IMR-90 (cell line): ENCODE measurements around the gene SPTB. TPM values are rescaled to one million over a fixed set of nuclear protein-coding genes. Genes with fewer than 3 reads are reported as not detected.

Experiments
- ATAC-seq: fragments of 200-7000 bp; cut with Tn5 transposase; 2 replicates; pipeline ENCODE4 v1.9.1; 2020; ENCODE audit warnings: low read depth, mild to moderate bottlenecking, moderate library complexity
- BruUV-seq: library from RNA; stranded (reverse); fragments of 400-500 nt; replicated peaks from 2 replicates; lab custom pipeline; 2021; lab: Mats Ljungman, UMichigan
- CTCF ChIA-PET: fragments of 300-600 bp; formaldehyde crosslinking; extraction: SDS; loops from one replicate; lab custom pipeline; 2021; ENCODE audit warnings: antibody characterized with exemption; lab: Yijun Ruan, JAX
- POLR2A ChIA-PET: fragments of 300-600 bp; sonication (Branson Sonifier 250); formaldehyde crosslinking; loops from one replicate; lab custom pipeline; 2022; ENCODE audit warnings: antibody characterized with exemption; ENCODE audit not compliant: unreplicated experiment; lab: Charles Lee
- DNase-seq: peaks from one replicate; pipeline ENCODE4 v3.0.0; 2013
- H2AFZ ChIP-seq: replicated peaks from 2 replicates; pipeline ENCODE3; 2013; ENCODE audit warnings: low read length, mild to moderate bottlenecking; ENCODE audit not compliant: poor library complexity
- H2AK5ac ChIP-seq: 2 replicates; pipeline ENCODE4 v1.6.1; 2013; ENCODE audit warnings: low read depth, low read length, inconsistent platforms
- H2AK9ac ChIP-seq: replicated peaks from 2 replicates; pipeline ENCODE3; 2013; ENCODE audit warnings: mild to moderate bottlenecking, low read depth, low read length, moderate library complexity; ENCODE audit not compliant: poor library complexity
- H2BK120ac ChIP-seq: 2 replicates; pipeline ENCODE4 v1.6.1; 2013; ENCODE audit warnings: low read depth, low read length, inconsistent platforms
- H2BK15ac ChIP-seq: 3 replicates; pipeline ENCODE4 v1.6.1; 2013; ENCODE audit warnings: low read depth, low read length, inconsistent platforms
- H2BK20ac ChIP-seq: 2 replicates; pipeline ENCODE4 v1.6.1; 2013; ENCODE audit warnings: low read depth, mild to moderate bottlenecking, inconsistent platforms, low read length, moderate library complexity
- H2BK5ac ChIP-seq: 2 replicates; pipeline ENCODE4 v1.6.1; 2013; ENCODE audit warnings: mild to moderate bottlenecking, low read depth, low read length, inconsistent platforms; ENCODE audit not compliant: poor library complexity, severe bottlenecking
- H3K14ac ChIP-seq: replicated peaks from 2 replicates; pipeline ENCODE4 v1.6.1; 2013; ENCODE audit warnings: low read depth, low read length, inconsistent platforms
- H3K18ac ChIP-seq: 2 replicates; pipeline ENCODE4 v1.6.1; 2013; ENCODE audit warnings: low read depth, low read length, control low read depth
- H3K23ac ChIP-seq: 2 replicates; pipeline ENCODE4 v1.6.1; 2013; ENCODE audit warnings: low read depth, low read length, inconsistent platforms
- H3K27ac ChIP-seq: 2 replicates; pipeline ENCODE4 v1.5.1; 2013; ENCODE audit warnings: mild to moderate bottlenecking, control low read depth, low read length; ENCODE audit not compliant: insufficient read depth
- H3K27me3 ChIP-seq: 2 replicates; pipeline ENCODE4 v1.6.1; 2013; ENCODE audit warnings: low read length; ENCODE audit not compliant: control insufficient read depth, insufficient read depth
- H3K36me3 ChIP-seq: 2 replicates; pipeline ENCODE4 v1.6.1; 2013; ENCODE audit warnings: low read length, mixed read lengths; ENCODE audit not compliant: control insufficient read depth, insufficient read depth
- H3K4ac ChIP-seq: 2 replicates; pipeline ENCODE4 v1.6.1; 2013; ENCODE audit warnings: low read depth, low read length, inconsistent platforms
- H3K4me1 ChIP-seq: 2 replicates; pipeline ENCODE4 v1.6.1; 2013; ENCODE audit warnings: low read length, mixed read lengths; ENCODE audit not compliant: control insufficient read depth, insufficient read depth
- H3K4me2 ChIP-seq: 2 replicates; pipeline ENCODE4 v1.6.1; 2013; ENCODE audit warnings: low read depth, mild to moderate bottlenecking, control low read depth, low read length, moderate library complexity
- H3K4me3 ChIP-seq: 2 replicates; pipeline ENCODE4 v1.5.1; 2013; ENCODE audit warnings: low read depth, mild to moderate bottlenecking, control low read depth, low read length, moderate library complexity; ENCODE audit not compliant: insufficient read depth
- H3K56ac ChIP-seq: 2 replicates; pipeline ENCODE4 v1.6.1; 2013; ENCODE audit warnings: low read length, inconsistent platforms; ENCODE audit not compliant: insufficient read depth; ENCODE audit errors: extremely low read depth
- H3K79me1 ChIP-seq, 2 experiments: 2 replicates each; pipeline ENCODE4 v1.6.1; 2013; ENCODE audit warnings: low read length in 2 of 2, inconsistent platforms in 1 of 2, low read depth in 1 of 2
- H3K9ac ChIP-seq: 2 replicates; pipeline ENCODE4 v1.6.1; 2013; ENCODE audit warnings: low read depth, low read length, control low read depth
- H3K9me1 ChIP-seq: 2 replicates; pipeline ENCODE4 v1.6.1; 2013; ENCODE audit warnings: low read length, inconsistent platforms; ENCODE audit not compliant: insufficient read depth
- H3K9me3 ChIP-seq: 2 replicates; pipeline ENCODE4 v1.6.1; 2013; ENCODE audit warnings: low read length; ENCODE audit not compliant: control insufficient read depth, insufficient read depth
- H4K20me1 ChIP-seq: 2 replicates; pipeline ENCODE4 v1.6.1; 2013; ENCODE audit warnings: low read length, inconsistent platforms; ENCODE audit not compliant: insufficient read depth
- H4K5ac ChIP-seq: 2 replicates; pipeline ENCODE4 v1.6.1; 2013; ENCODE audit warnings: mild to moderate bottlenecking, low read depth, low read length, control low read depth
- H4K8ac ChIP-seq, 2 experiments: 2 replicates each; pipeline ENCODE4 v1.6.1; 2013; ENCODE audit warnings: low read depth in 2 of 2, low read length in 2 of 2, control low read depth in 1 of 2, inconsistent platforms in 1 of 2
- H4K91ac ChIP-seq: 2 replicates; pipeline ENCODE4 v1.6.1; 2013; ENCODE audit warnings: low read depth, low read length, inconsistent platforms; ENCODE audit not compliant: insufficient read depth
- NFE2L2 ChIP-seq: fragments of 150-350 bp; IDR thresholded peaks from 2 replicates; pipeline ENCODE4 v1.6.1; 2016; ENCODE audit warnings: low read depth, mild to moderate bottlenecking, low read length
- RFX5 ChIP-seq: IDR thresholded peaks from 2 replicates; pipeline ENCODE4 v1.8.0; 2012; ENCODE audit warnings: low read depth, mild to moderate bottlenecking, low read length, moderate library complexity
- USF2 ChIP-seq: fragments of 150-350 bp; IDR thresholded peaks from 2 replicates; pipeline ENCODE4 v1.6.1; 2017; ENCODE audit warnings: mild to moderate bottlenecking, antibody characterized with exemption, low read length, low read depth
- WGBS, 2 experiments: methylation state at CpG; one replicate each; pipeline versions ENCODE4 v1.1.5 to v1.1.7; 2013; ENCODE audit warnings: missing lambda C conversion rate in 2 of 2; ENCODE audit not compliant: insufficient read length in 1 of 2; ENCODE audit errors: extremely low coverage in 2 of 2; 5-methylcytosine and 5-hydroxymethylcytosine counted together
- dilution Hi-C: fragments of 300-500 bp; cut with HindIII; formaldehyde crosslinking; loops from one replicate; pipeline ENCODE4 v1.14.3; 2018; ENCODE audit warnings: low sequenced_read_pairs; ENCODE audit not compliant: unreplicated experiment
- in situ Hi-C: fragments of 300-500 bp; cut with MboI; formaldehyde crosslinking; loops from 3 replicates; pipeline ENCODE4 v1.14.3; 2019; ENCODE audit warnings: low sequenced_read_pairs, inconsistent platforms, mixed read lengths
- intact Hi-C: fragments of 100-400 bp; cut with micrococcal nuclease; formaldehyde crosslinking; loops from 2 replicates; pipeline ENCODE4 v1.10.0; 2022
- polyA plus RNA-seq, 3 experiments: library from polyadenylated mRNA; depleted of rRNA; stranded (reverse); fragments of >200 nt; gene quantifications; 2 replicates each; pipeline ENCODE4 v1.2.3, GENCODE V29; 2012; ENCODE audit warnings: low replicate concordance in 1 of 3
- total RNA-seq: library from RNA; depleted of rRNA; stranded (reverse); fragments of >200 nt; gene quantifications from 2 replicates; pipeline ENCODE4 v1.2.3, GENCODE V29; 2012

The SPTB gene
- total and polyA plus RNA-seq, 2 of the 4 experiments (the other 2 are of a cell fraction), result under 0.01 to 0.07 TPM

- no peak overlapping the region for H3K56ac ChIP-seq
- no TSS peak for BruUV-seq
- H3K4ac ChIP-seq, result no peak overlapping the region
- no peak overlapping the region for H3K23ac ChIP-seq
- no peaks in the 10 kb centered on the region for H3K4me1 ChIP-seq
- no peak overlapping the region for H3K14ac ChIP-seq
- H2BK20ac ChIP-seq, result no peak overlapping the region
- no peak overlapping the region for H4K5ac ChIP-seq
- intact Hi-C loops, result no loop called here
- no peak overlapping the region for H3K4me2 ChIP-seq
- H2BK15ac ChIP-seq, result no peak overlapping the region
- no peak overlapping the region for H2AFZ ChIP-seq
- H3K36me3 ChIP-seq, result no peaks in the 10 kb centered on the region
- H3K79me1 ChIP-seq, result no peaks in the 10 kb centered on the region
- no peaks in the 10 kb centered on the region for H3K9me1 ChIP-seq
- H3K18ac ChIP-seq, result no peak overlapping the region
- no peak overlapping the region for H4K8ac ChIP-seq
- dilution Hi-C loops, result no loop called here
- CTCF ChIA-PET, result interaction anchor here (0.7 to 1.6 kb wide), 2 partner anchors 11 to 30 kb away, joined by 4 read pairs; no protein-coding TSS in a partner anchor
- no peaks in the 10 kb centered on the region for H4K20me1 ChIP-seq
- H3K9ac ChIP-seq, result no peak overlapping the region
- H2BK120ac ChIP-seq, result no peak overlapping the region
- no peak overlapping the region for H4K91ac ChIP-seq
- H2AK5ac ChIP-seq, result no peak overlapping the region
- H2AK9ac ChIP-seq, result no peak overlapping the region
- peaks cover 60% of the 10 kb centered on the region for H3K27me3 ChIP-seq
- DNase-seq, result no peak
- peaks cover 7% of the 10 kb centered on the region for H3K9me3 ChIP-seq
- H3K27ac ChIP-seq, result no peak overlapping the region
- WGBS, 2 experiments, result 100% methylated on average over 1 of the region's 2 CpGs; no CpG with 5 or more reads in 1 of the 2 experiments
- TF ChIP-seq USF2, result no peak
- TF ChIP-seq RFX5, result no peak
- no peak for TF ChIP-seq NFE2L2
- no peak overlapping the region for H3K4me3 ChIP-seq
- H2BK5ac ChIP-seq, result no peak overlapping the region
- POLR2A ChIA-PET, result no interaction called here
- no peak for ATAC-seq
- in situ Hi-C loops, result no loop called here
Measured at GRCh38 chr14:64870160-64870559, 9.5 kb downstream of the SPTB start.
